Activated B cell treated with CpG ODN at 0.5 μM for 24 hours (primary cell): ENCODE results near the gene STYK1. TPM values are rescaled to one million over a fixed set of nuclear protein-coding genes. Genes with fewer than 3 reads are reported as not detected.

ENCODE experiments used
- ATAC-seq: fragments of 200-7000 bp; cut with Tn5 transposase; one replicate; pipeline ENCODE4 v1.10.0; 2021; ENCODE audit warnings: low read depth, mild to moderate bottlenecking, moderate library complexity
- CTCF ChIA-PET: fragments of 350-600 bp; sonication (Branson Sonifier 250); formaldehyde crosslinking; loops from one replicate; lab custom pipeline; 2021; ENCODE audit warnings: antibody characterized with exemption; lab: Charles Lee
- POLR2A ChIA-PET: fragments of 350-600 bp; sonication (Branson Sonifier 250); formaldehyde crosslinking; loops from one replicate; lab custom pipeline; 2021; ENCODE audit warnings: antibody characterized with exemption; lab: Charles Lee
- DNase-seq: peaks from one replicate; pipeline ENCODE4 v3.0.0; 2022
- H3K27ac Mint-ChIP-seq: one replicate; pipeline ENCODE4 v1.8.0; 2020; ENCODE audit warnings: mixed read lengths
- H3K27me3 Mint-ChIP-seq: one replicate; pipeline ENCODE4 v1.8.0; 2021; ENCODE audit warnings: mixed read lengths
- H3K36me3 Mint-ChIP-seq: one replicate; pipeline ENCODE4 v1.8.0; 2021; ENCODE audit warnings: low read depth, mixed read lengths
- H3K4me1 Mint-ChIP-seq: one replicate; pipeline ENCODE4 v1.8.0; 2021; ENCODE audit warnings: mixed read lengths
- H3K4me3 Mint-ChIP-seq: one replicate; pipeline ENCODE4 v1.8.0; 2020; ENCODE audit warnings: mild to moderate bottlenecking, mixed read lengths
- H3K9me3 Mint-ChIP-seq: one replicate; pipeline ENCODE4 v1.8.0; 2020; ENCODE audit warnings: mixed read lengths
- CTCF ChIP-seq: fragments of 200-600 bp; IDR thresholded peaks from one replicate; pipeline ENCODE4 v1.8.0; 2022; ENCODE audit warnings: antibody characterized with exemption, mild to moderate bottlenecking
- intact Hi-C: fragments of 100-400 bp; cut with micrococcal nuclease; formaldehyde crosslinking; loops from one replicate; pipeline ENCODE4 v1.15.1; 2024
- total RNA-seq: library from RNA; stranded (reverse); gene quantifications from 2 replicates; pipeline ENCODE4 v1.2.3, GENCODE V29; 2022

STYK1 gene
- total RNA-seq, 1 donor from 2014 or later = not detected

GRCh38 chr12:10633541-10633940 lies 40.3 kb downstream of the STYK1 start:
- ChIA-PET CTCF (no interaction called here), POLR2A (no interaction called here)
- H3K27me3 Mint-ChIP-seq = peaks cover 7% of the 10 kb centered on the region
- TF ChIP-seq CTCF = no peak
- no peaks in the 10 kb centered on the region for H3K9me3 Mint-ChIP-seq
- intact Hi-C loops = no loop called here
- no peak overlapping the region for H3K27ac Mint-ChIP-seq
- no peak overlapping the region for H3K4me3 Mint-ChIP-seq
- no peaks in the 10 kb centered on the region for H3K4me1 Mint-ChIP-seq
- ATAC-seq (no peak), DNase-seq (no peak)
- no peaks in the 10 kb centered on the region for H3K36me3 Mint-ChIP-seq

- ChIA-PET POLR2A (no interaction called here), CTCF (no interaction called here)
- Mint-ChIP-seq H3K9me3 (no peaks in the 10 kb centered on the region), H3K27ac (no peak overlapping the region), H3K4me1 (no peaks in the 10 kb centered on the region), H3K36me3 (no peaks in the 10 kb centered on the region), H3K4me3 (no peak overlapping the region), H3K27me3 (peaks cover 10% of the 10 kb centered on the region)
- ATAC-seq (no peak), DNase-seq (no peak)
- no peak for TF ChIP-seq CTCF
- intact Hi-C loops = no loop called here
These were observed 41.6 kb downstream of the STYK1 start for GRCh38 chr12:10632226-10632625.

- no peak for ATAC-seq
- H3K4me1 Mint-ChIP-seq = no peaks in the 10 kb centered on the region
- TF ChIP-seq CTCF = no peak
- no peak overlapping the region for H3K4me3 Mint-ChIP-seq
- POLR2A ChIA-PET = no interaction called here
- intact Hi-C loops = no loop called here
- no peak overlapping the region for H3K27ac Mint-ChIP-seq
- CTCF ChIA-PET = no interaction called here
- no peak for DNase-seq
- peaks cover 27% of the 10 kb centered on the region for H3K27me3 Mint-ChIP-seq
- no peaks in the 10 kb centered on the region for H3K9me3 Mint-ChIP-seq
- no peaks in the 10 kb centered on the region for H3K36me3 Mint-ChIP-seq
These were observed 49.2 kb downstream of the STYK1 start for GRCh38 chr12:10624605-10625004.

GRCh38 chr12:10623131-10623530 lies 50.7 kb downstream of the STYK1 start:
- Mint-ChIP-seq H3K27me3 (peaks cover 32% of the 10 kb centered on the region), H3K36me3 (no peaks in the 10 kb centered on the region), H3K27ac (no peak overlapping the region), H3K4me1 (no peaks in the 10 kb centered on the region), H3K9me3 (no peaks in the 10 kb centered on the region), H3K4me3 (no peak overlapping the region)
- intact Hi-C loops = no loop called here
- no peak for TF ChIP-seq CTCF
- DNase-seq (no peak), ATAC-seq (no peak)
- ChIA-PET POLR2A (no interaction called here), CTCF (no interaction called here)

- no peaks in the 10 kb centered on the region for H3K9me3 Mint-ChIP-seq
- CTCF ChIA-PET = no interaction called here
- DNase-seq = no peak
- no peak for ATAC-seq
- H3K27ac Mint-ChIP-seq = no peak overlapping the region
- POLR2A ChIA-PET = no interaction called here
- peaks cover 28% of the 10 kb centered on the region for H3K27me3 Mint-ChIP-seq
- no peaks in the 10 kb centered on the region for H3K36me3 Mint-ChIP-seq
- intact Hi-C loops = no loop called here
- TF ChIP-seq CTCF = no peak
- H3K4me1 Mint-ChIP-seq = no peaks in the 10 kb centered on the region
- H3K4me3 Mint-ChIP-seq = no peak overlapping the region
These were observed 52.6 kb downstream of the STYK1 start for GRCh38 chr12:10621278-10621677.
